RKO (cell line): ENCODE results near the gene PDE11A.
"Not testable (repeated sequence)": the region's sequence is repeated elsewhere in the genome, so short reads cannot be mapped to it uniquely, and the experiment has no call there.

Experiments
- DNase-seq: peaks from one replicate; pipeline ENCODE4 v3.0.0-alpha.2; 2016; ENCODE audit warnings: low spot score

Gene PDE11A

GRCh38 chr2:178008636-178009289 lies 63.8 kb downstream of the PDE11A start:
- no peak for DNase-seq

- no peak for DNase-seq
Observed at GRCh38 chr2:178006710-178007109, 65.9 kb downstream of the PDE11A start.

- DNase-seq = no peak
Observed at GRCh38 chr2:178005756-178006155, 66.8 kb downstream of the PDE11A start.

GRCh38 chr2:178002038-178002437 lies 70.5 kb downstream of the PDE11A start:
- no peak for DNase-seq

GRCh38 chr2:177998996-177999395 lies 73.6 kb downstream of the PDE11A start:
- no peak for DNase-seq

- no peak for DNase-seq
Observed at GRCh38 chr2:177998006-177998405, 74.6 kb downstream of the PDE11A start.

- DNase-seq = no peak
Observed at GRCh38 chr2:177992992-177993391, 79.6 kb downstream of the PDE11A start.

- DNase-seq = peak; percentile 8
Observed at GRCh38 chr2:177989029-177989885, 83.3 kb downstream of the PDE11A start.

GRCh38 chr2:177984749-177985148 lies 87.8 kb downstream of the PDE11A start:
- DNase-seq = no peak

- peak; percentile 71 for DNase-seq
Observed at GRCh38 chr2:177983183-177983788, 89.3 kb downstream of the PDE11A start.

GRCh38 chr2:177972782-177973181 lies 99.8 kb downstream of the PDE11A start:
- DNase-seq = no peak

GRCh38 chr2:177972123-177972522 lies 100.5 kb downstream of the PDE11A start:
- no peak for DNase-seq

- DNase-seq = no peak
Observed at GRCh38 chr2:177970670-177971454, 101.7 kb downstream of the PDE11A start.

GRCh38 chr2:177964892-177965291 lies 107.7 kb downstream of the PDE11A start:
- DNase-seq = no peak

GRCh38 chr2:177952151-177952550 lies 120.4 kb downstream of the PDE11A start:
- no peak for DNase-seq

GRCh38 chr2:177947598-177947997 lies 125.0 kb downstream of the PDE11A start:
- not testable (repeated sequence) for DNase-seq

- not testable (repeated sequence) for DNase-seq
Observed at GRCh38 chr2:177944530-177944929, 128.0 kb downstream of the PDE11A start.

GRCh38 chr2:177942731-177943130 lies 129.8 kb downstream of the PDE11A start:
- no peak for DNase-seq

GRCh38 chr2:177939211-177939610 lies 133.4 kb downstream of the PDE11A start:
- no peak for DNase-seq

GRCh38 chr2:177930916-177931315 lies 141.7 kb downstream of the PDE11A start:
- DNase-seq = no peak

- DNase-seq = no peak
Observed at GRCh38 chr2:177929662-177930522, 142.7 kb downstream of the PDE11A start.
